ENCODE measurements around the gene MBNL2. TPM values are rescaled to one million over a fixed set of nuclear protein-coding genes. Genes with fewer than 3 reads are reported as not detected.

The MBNL2 gene
- total RNA-seq, 2 donors from 2014 or later, result 59.6 to 67.7 TPM

DNA sequence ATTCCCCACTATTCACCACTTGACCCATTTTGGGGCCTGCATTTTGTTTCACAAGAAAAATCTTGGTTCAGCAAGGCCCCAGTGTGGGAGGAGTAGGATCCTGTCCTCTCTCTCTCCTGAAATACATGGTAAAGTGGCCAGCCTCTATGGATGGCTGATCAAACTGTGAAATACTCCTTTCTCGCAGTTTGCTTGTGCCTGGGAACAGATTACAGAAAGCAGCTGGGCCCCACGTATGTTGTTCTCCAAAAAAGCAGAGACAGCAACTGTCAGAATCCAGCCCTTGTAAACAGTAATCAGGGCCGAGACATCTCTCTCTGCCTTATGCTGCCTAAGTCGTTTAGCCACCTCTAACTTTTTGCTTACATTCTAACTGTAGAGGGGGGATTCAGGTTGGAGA, 150.8 kb downstream of the MBNL2 start:
- no peak overlapping the region for H3K27ac ChIP-seq
- DNase-seq (ENCODE audit: low spot score) (no peak), ATAC-seq (ENCODE audit: insufficient number of reproducible peaks, low FRiP score, low read depth) (no peak)
- no peaks in the 10 kb centered on the region for H3K27me3 ChIP-seq (replicated peaks; ENCODE audit: insufficient read depth)
- no peaks in the 10 kb centered on the region for H3K9me3 ChIP-seq
- peaks cover 18% of the 10 kb centered on the region for H3K36me3 ChIP-seq
- TF ChIP-seq CTCF (IDR thresholded peaks at IDR 0.05), result no peak
- H3K4me3 ChIP-seq, result no peak overlapping the region
- H3K4me1 ChIP-seq (ENCODE audit: control insufficient read depth in 1 of 2, low read depth in 2 of 2), result peaks cover 6 to 8% of the 10 kb centered on the region in 2 donors

- ATAC-seq (ENCODE audit: insufficient number of reproducible peaks, low FRiP score, low read depth), result no peak
These were observed 151.7 kb downstream of the MBNL2 start for GRCh38 chr13:97373787-97374186.

GRCh38 chr13:97376981-97377380, 154.8 kb downstream of the MBNL2 start:
- Histone ChIP-seq H3K36me3 (peaks cover 20% of the 10 kb centered on the region), H3K9me3 (no peaks in the 10 kb centered on the region), H3K27ac (no peak overlapping the region), H3K27me3 (replicated peaks; ENCODE audit: insufficient read depth) (no peaks in the 10 kb centered on the region), H3K4me1 (ENCODE audit: control insufficient read depth in 1 of 2, low read depth in 2 of 2) (no peaks in the 10 kb centered on the region), H3K4me3 (no peak overlapping the region)
- ATAC-seq (ENCODE audit: insufficient number of reproducible peaks, low FRiP score, low read depth) (no peak), DNase-seq (ENCODE audit: low spot score) (no peak)
- no peak for TF ChIP-seq CTCF (IDR thresholded peaks at IDR 0.05)

More at GRCh38 chr13:97373787-97374186, 151.7 kb downstream of the MBNL2 start:
- Histone ChIP-seq H3K4me3 (no peak overlapping the region), H3K4me1 (ENCODE audit: control insufficient read depth in 1 of 2, low read depth in 2 of 2) (peaks cover 2 to 3% of the 10 kb centered on the region in 2 donors), H3K9me3 (no peaks in the 10 kb centered on the region), H3K27me3 (replicated peaks; ENCODE audit: insufficient read depth) (no peaks in the 10 kb centered on the region), H3K36me3 (peaks cover 18% of the 10 kb centered on the region), H3K27ac (no peak overlapping the region)
- no peak for DNase-seq (ENCODE audit: low spot score)
- TF ChIP-seq CTCF (IDR thresholded peaks at IDR 0.05), result no peak

DNA sequence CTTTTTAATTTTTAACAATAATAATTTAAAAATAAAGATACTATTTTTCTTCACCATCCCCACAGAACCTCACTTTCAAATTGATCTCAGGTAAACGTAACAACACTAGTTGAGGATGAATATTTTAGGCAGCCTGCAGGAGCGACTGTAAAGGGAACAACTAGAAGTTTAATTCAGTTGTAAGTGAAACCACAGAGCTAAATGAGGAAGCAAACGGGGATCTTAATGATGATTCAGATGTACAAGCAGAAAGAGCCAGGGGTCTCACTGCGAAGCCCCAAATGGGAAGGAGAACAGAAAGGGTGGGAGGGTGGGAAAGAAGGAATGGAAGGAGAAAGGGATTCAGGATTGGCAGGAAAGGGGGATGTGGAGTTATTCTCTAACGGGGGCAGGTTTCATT, 157.3 kb downstream of the MBNL2 start:
- Histone ChIP-seq H3K36me3 (peaks cover 15% of the 10 kb centered on the region), H3K27me3 (replicated peaks; ENCODE audit: insufficient read depth) (no peaks in the 10 kb centered on the region), H3K9me3 (no peaks in the 10 kb centered on the region), H3K4me1 (ENCODE audit: control insufficient read depth in 1 of 2, low read depth in 2 of 2) (peaks cover 0 to 8% of the 10 kb centered on the region in 2 donors), H3K27ac (no peak overlapping the region), H3K4me3 (no peak overlapping the region)
- TF ChIP-seq CTCF (IDR thresholded peaks at IDR 0.05), result no peak
- ATAC-seq (ENCODE audit: insufficient number of reproducible peaks, low FRiP score, low read depth) (no peak), DNase-seq (ENCODE audit: low spot score) (no peak)

DNA sequence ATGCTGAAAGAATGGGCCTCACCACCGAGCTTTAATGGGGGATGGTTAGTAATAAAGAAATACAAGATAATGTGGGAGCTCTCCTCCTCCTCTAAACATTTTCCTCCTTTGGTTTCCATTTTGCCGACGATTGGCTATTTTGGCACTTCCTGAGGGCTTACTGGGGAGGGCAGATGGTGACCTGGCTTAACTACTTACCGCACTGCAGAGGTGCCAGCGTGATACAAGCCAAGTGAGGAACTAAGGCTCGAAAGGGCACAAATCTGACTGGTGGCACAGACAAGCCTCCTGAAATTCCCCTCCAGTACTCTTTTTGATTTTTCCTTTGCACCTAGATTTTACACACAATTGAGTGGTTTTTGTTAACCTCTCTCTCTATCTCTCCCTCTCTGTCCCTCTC, 158.6 kb downstream of the MBNL2 start:
- no peak overlapping the region for H3K4me3 ChIP-seq
- TF ChIP-seq CTCF (IDR thresholded peaks at IDR 0.05), result no peak
- H3K36me3 ChIP-seq, result peaks cover 13% of the 10 kb centered on the region
- no peak overlapping the region for H3K27ac ChIP-seq
- no peaks in the 10 kb centered on the region for H3K9me3 ChIP-seq
- H3K4me1 ChIP-seq (ENCODE audit: control insufficient read depth in 1 of 2, low read depth in 2 of 2), result peaks cover 9 to 11% of the 10 kb centered on the region in 2 donors
- DNase-seq (ENCODE audit: low spot score) (no peak), ATAC-seq (ENCODE audit: insufficient number of reproducible peaks, low FRiP score, low read depth) (no peak)
- H3K27me3 ChIP-seq (replicated peaks; ENCODE audit: insufficient read depth), result no peaks in the 10 kb centered on the region
